GM21360 (cell line): ENCODE results near the gene KRTAP9-6.
"Not testable (repeated sequence)": the region's sequence is repeated elsewhere in the genome, so short reads cannot be mapped to it uniquely, and the experiment has no call there.

Source experiments
- ATAC-seq: cut with Tn5 transposase; IDR thresholded peaks from one replicate; pipeline ENCODE4 v1.9.1; 2021; ENCODE audit warnings: mild to moderate bottlenecking, moderate library complexity; ENCODE audit not compliant: unreplicated experiment

Gene KRTAP9-6

GRCh38 chr17:41265078-41265477, at the start of gene KRTAP9-6:
KRTAP9-6 (plus strand) TSS chr17:41265378; CDS start chr17:41265378, 0 bp downstream.
- ATAC-seq: no peak

- ATAC-seq: no peak
These were observed 49.5 kb upstream of the KRTAP9-6 start for GRCh38 chr17:41215681-41216080.

- no peak for ATAC-seq
These were observed 41.4 kb upstream of the KRTAP9-6 start for GRCh38 chr17:41223821-41224220.

- ATAC-seq: no peak
These were observed 39.1 kb upstream of the KRTAP9-6 start for GRCh38 chr17:41226051-41226450.

- ATAC-seq: not testable (repeated sequence)
These were observed 38.5 kb upstream of the KRTAP9-6 start, which contains the start of gene KRTAP9-2 for GRCh38 chr17:41226598-41227095. KRTAP9-2 (plus strand) TSS chr17:41226648; CDS start chr17:41226655, 7 bp downstream.

- ATAC-seq: no peak
These were observed 35.1 kb upstream of the KRTAP9-6 start for GRCh38 chr17:41230094-41230493.

GRCh38 chr17:41231731-41232130, 33.4 kb upstream of the KRTAP9-6 start:
- ATAC-seq: no peak

- not testable (repeated sequence) for ATAC-seq
These were observed 32.6 kb upstream of the KRTAP9-6 start, which contains the start of gene KRTAP9-3 for GRCh38 chr17:41232399-41233105. KRTAP9-3 (plus strand) TSS chr17:41232449; CDS start chr17:41232502, 53 bp downstream.

GRCh38 chr17:41237116-41237515, 28.1 kb upstream of the KRTAP9-6 start:
- ATAC-seq: not testable (repeated sequence)

GRCh38 chr17:41237949-41238437, 27.2 kb upstream of the KRTAP9-6 start, which contains the start of gene KRTAP9-8:
KRTAP9-8 (plus strand) TSS chr17:41237999; CDS start chr17:41238052, 53 bp downstream.
- ATAC-seq: not testable (repeated sequence)

- ATAC-seq: not testable (repeated sequence)
These were observed 18.0 kb upstream of the KRTAP9-6 start for GRCh38 chr17:41246995-41247787.

GRCh38 chr17:41249637-41250240, 15.4 kb upstream of the KRTAP9-6 start, which contains the start of gene KRTAP9-4:
KRTAP9-4 (plus strand) TSS chr17:41249687; CDS start chr17:41249721, 34 bp downstream.
- not testable (repeated sequence) for ATAC-seq

- no peak for ATAC-seq
These were observed 13.9 kb upstream of the KRTAP9-6 start for GRCh38 chr17:41251261-41251660.

GRCh38 chr17:41254861-41255260, 10.3 kb upstream of the KRTAP9-6 start:
- ATAC-seq: no peak

GRCh38 chr17:41255381-41256290, 9.5 kb upstream of the KRTAP9-6 start, which contains the start of gene KRTAP9-9:
KRTAP9-9 (plus strand) TSS chr17:41255384.
- ATAC-seq: not testable (repeated sequence)

- no peak for ATAC-seq
These were observed 8.9 kb upstream of the KRTAP9-6 start for GRCh38 chr17:41256291-41256685.

GRCh38 chr17:41258406-41258805, 6.8 kb upstream of the KRTAP9-6 start:
- ATAC-seq: no peak

- ATAC-seq: no peak
These were observed 2.0 kb upstream of the KRTAP9-6 start for GRCh38 chr17:41263212-41263611.

- no peak for ATAC-seq
These were observed 579 bp upstream of the KRTAP9-6 start for GRCh38 chr17:41264599-41264998.

GRCh38 chr17:41267711-41268110, 2.5 kb downstream of the KRTAP9-6 start:
- no peak for ATAC-seq
